Gastroesophageal sphincter (tissue), 4 donors: Measurements from ENCODE around the gene NDOR1. TPM values are rescaled to one million over a fixed set of nuclear protein-coding genes. Genes with fewer than 3 reads are reported as not detected.

Experiments used
- ATAC-seq: fragments of 150-250 bp; one replicate; pipeline ENCODE4 v1.9.1; 2016; ENCODE audit warnings: mild to moderate bottlenecking, moderate library complexity
- H3K27ac ChIP-seq, 4 donors: fragments of 200-600 bp; sonication (generic) in 3 of 4; 1 replicate in 3 of 4; 2 replicates in 1 of 4; pipeline ENCODE4 v1.5.1; 2016 to 2019
- H3K27me3 ChIP-seq: fragments of 200-600 bp; sonication (generic); one replicate; pipeline ENCODE4 v1.5.1; 2019
- H3K36me3 ChIP-seq, 2 donors: fragments of 200-600 bp; sonication (generic); one replicate each; pipeline ENCODE4 v1.5.1; 2019; ENCODE audit warnings: control low read depth in 1 of 2
- H3K4me1 ChIP-seq, 3 donors: fragments of 200-600 bp; sonication (generic); 1 replicate in 2 of 3; 2 replicates in 1 of 3; pipeline ENCODE4 v1.5.1; 2016 to 2019; ENCODE audit warnings: control low read depth in 2 of 3
- H3K4me3 ChIP-seq, 2 donors: fragments of 200-600 bp; sonication (generic); one replicate each; pipeline ENCODE4 v1.5.1; 2019; ENCODE audit warnings: mild to moderate bottlenecking in 1 of 2, moderate library complexity in 1 of 2
- H3K9me3 ChIP-seq, 3 donors: fragments of 200-600 bp; sonication (generic); one replicate each; pipeline ENCODE4 v1.5.1; 2017 to 2019; ENCODE audit warnings: control low read depth in 2 of 3
- EP300 ChIP-seq: sonication (generic); formaldehyde crosslinking; IDR thresholded peaks from one replicate; pipeline ENCODE4 v1.6.1; 2017; ENCODE audit warnings: antibody characterized with exemption, mild to moderate bottlenecking
- POLR2A ChIP-seq, 2 donors: fragments of 450-650 bp; IDR thresholded peaks; one replicate each; pipeline ENCODE4 v1.6.1; 2017; ENCODE audit warnings: antibody characterized with exemption in 2 of 2, mild to moderate bottlenecking in 2 of 2, moderate library complexity in 1 of 2
- POLR2AphosphoS5 ChIP-seq: sonication (generic); formaldehyde crosslinking; IDR thresholded peaks from one replicate; pipeline ENCODE4 v1.6.1; 2017; ENCODE audit warnings: antibody characterized with exemption
- WGBS, 2 donors: methylation state at CpG; one replicate each; pipeline ENCODE4 v1.1.5; 2018; ENCODE audit warnings: low coverage in 1 of 2; 5-methylcytosine and 5-hydroxymethylcytosine counted together
- total RNA-seq, 4 donors: library from RNA; depleted of rRNA; stranded (reverse); fragments of >200 nt; gene quantifications; one replicate each; pipeline ENCODE4 v1.1.0, GENCODE V29; 2016
- TF ChIP-seq, protein P1 (sequence below), 4 experiments: fragments of 200-600 bp in 2 of 4; fragments of 450-650 bp in 2 of 4; sonication (generic) in 1 of 4; IDR thresholded peaks; one replicate each; pipeline ENCODE4 v1.5.1; 2017 to 2019; ENCODE audit warnings: antibody characterized with exemption in 4 of 4, mild to moderate bottlenecking in 2 of 4, moderate library complexity in 2 of 4

The NDOR1 gene
- total RNA-seq, 4 donors from 2014 or later, result 4.6 to 9.8 (median 7.6) TPM

DNA sequence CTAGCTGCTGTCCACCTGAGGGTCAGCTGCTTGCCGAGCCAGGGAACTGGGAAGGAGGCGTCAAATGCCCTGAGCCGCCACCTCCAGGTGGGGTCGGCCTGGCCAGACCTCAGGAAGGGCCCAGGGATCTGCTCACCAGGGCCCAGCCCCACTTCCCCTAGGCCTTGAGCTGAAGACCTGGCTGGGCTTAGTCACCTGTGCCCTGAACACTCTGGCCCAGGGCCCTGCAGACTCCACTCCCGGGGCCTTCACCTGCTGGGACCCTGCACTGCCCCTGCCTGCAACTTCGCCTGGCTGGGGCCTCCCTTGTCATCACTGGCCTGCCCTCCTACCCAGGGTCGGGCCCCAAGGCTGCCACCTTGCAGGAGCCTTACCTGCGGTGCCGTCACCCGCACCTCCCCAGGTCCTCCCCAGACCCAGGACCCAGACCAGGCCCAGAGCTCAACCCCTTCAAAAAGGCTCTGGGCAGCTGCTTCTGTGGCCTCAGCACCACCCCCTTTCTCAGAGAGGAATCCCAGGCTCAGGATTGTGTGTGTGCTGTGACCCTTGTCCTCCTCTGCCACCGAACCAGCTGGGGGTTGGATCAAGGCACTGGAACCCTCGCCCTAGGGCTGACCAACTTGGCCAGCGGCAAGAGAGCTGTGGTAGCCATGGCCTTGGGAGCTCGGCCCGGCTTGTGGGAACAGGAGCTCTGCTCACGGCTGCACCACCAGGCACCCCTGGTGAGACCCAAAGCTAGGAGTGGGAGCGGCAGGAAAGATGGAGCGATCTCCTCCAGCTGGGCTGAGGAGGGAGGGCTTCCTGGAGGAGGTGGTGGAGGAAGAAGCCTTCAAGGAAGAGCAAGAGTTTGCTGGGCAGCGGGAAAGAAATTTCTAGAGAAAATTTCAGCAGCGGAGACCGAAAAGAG is 48.5 kb downstream of the NDOR1 start:
- ATAC-seq, result no peak
- Histone ChIP-seq H3K27ac (peak overlapping the region in 3 of 4 donors; percentile 84 to 86 (median 85)), H3K4me1 (peaks cover 0 to 31% (median 19%) of the 10 kb centered on the region in 3 donors)

DNA sequence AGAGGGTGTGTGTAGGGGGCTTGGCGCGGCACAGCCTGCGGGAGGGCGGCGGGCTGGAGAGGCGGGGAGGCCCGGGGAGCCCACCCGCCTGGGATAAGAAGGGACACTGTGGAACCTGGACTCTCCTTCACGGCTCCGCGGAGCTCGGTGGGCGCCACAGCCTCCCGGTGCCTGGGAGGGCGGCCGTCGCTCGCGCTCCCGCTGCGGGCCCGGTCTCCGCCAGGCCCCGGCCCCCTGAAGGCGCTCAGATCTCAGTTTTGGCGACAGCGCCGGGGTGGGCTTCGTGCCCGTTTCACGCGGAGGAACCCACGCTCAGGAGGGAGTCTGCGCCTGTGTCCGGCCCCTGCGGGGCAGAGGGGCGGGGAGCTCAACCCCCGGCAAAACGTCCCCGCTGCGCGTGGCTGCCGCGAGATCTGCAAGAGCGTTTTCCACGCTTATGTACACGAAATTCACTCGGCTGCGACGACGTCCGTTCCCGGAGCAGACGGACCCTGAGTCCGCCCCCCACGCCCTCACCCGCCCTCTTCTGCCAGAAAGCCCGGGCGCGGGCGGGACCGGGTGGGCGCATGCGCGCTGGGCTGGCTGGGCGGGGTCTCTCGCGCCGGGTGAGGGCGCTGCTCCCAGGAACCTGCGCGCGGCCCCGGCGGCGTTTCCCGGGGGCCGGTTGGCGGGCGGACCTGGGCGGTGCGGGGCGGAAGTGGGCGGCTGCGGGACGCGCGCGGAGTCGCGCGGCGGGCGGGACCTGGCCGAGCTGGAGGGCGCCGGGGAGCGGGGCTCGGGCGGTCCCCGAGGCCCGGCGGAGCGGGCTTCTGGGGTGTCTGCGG is 49.3 kb downstream of the NDOR1 start, which contains the start of gene NELFB:
Gene NELFB, plus strand, starts transcription at position 704 of the 824 bp plus-strand sequence.
- H3K27ac ChIP-seq, result peak within 1 kb of the TSS; percentile 3 to 86 (median 84)
- peaks cover 0 to 36% of the 10 kb centered on the region in 2 donors for H3K36me3 ChIP-seq
- peak within 1 kb of the TSS; percentile 87 to 90 for H3K4me3 ChIP-seq
- H3K9me3 ChIP-seq, result no peaks in the 10 kb centered on the region
- peaks cover 9% of the 10 kb centered on the region for H3K27me3 ChIP-seq
- TF ChIP-seq POLR2A (IDR thresholded peaks at IDR 0.05) (peak; percentile 60 to 61), EP300 (no peak), POLR2AphosphoS5 (peak; percentile 56)
- TF ChIP-seq, protein P1, sequence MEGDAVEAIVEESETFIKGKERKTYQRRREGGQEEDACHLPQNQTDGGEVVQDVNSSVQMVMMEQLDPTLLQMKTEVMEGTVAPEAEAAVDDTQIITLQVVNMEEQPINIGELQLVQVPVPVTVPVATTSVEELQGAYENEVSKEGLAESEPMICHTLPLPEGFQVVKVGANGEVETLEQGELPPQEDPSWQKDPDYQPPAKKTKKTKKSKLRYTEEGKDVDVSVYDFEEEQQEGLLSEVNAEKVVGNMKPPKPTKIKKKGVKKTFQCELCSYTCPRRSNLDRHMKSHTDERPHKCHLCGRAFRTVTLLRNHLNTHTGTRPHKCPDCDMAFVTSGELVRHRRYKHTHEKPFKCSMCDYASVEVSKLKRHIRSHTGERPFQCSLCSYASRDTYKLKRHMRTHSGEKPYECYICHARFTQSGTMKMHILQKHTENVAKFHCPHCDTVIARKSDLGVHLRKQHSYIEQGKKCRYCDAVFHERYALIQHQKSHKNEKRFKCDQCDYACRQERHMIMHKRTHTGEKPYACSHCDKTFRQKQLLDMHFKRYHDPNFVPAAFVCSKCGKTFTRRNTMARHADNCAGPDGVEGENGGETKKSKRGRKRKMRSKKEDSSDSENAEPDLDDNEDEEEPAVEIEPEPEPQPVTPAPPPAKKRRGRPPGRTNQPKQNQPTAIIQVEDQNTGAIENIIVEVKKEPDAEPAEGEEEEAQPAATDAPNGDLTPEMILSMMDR (IDR thresholded peaks at IDR 0.05), result peak in 3 of 4 experiments; percentile 1 to 45 (median 2)
- peaks cover 0 to 31% (median 19%) of the 10 kb centered on the region in 3 donors for H3K4me1 ChIP-seq
- WGBS, 2 donors, result 0% methylated on average over 5 of the region's 105 CpGs; no CpG with 5 or more reads in 1 of the 2 donors
- ATAC-seq, result peak; percentile 96

More for the DNA sequence above, 48.5 kb downstream of the NDOR1 start:
- peak overlapping the region; percentile 49 to 90 for H3K4me3 ChIP-seq
- no peak for TF ChIP-seq POLR2A (IDR thresholded peaks at IDR 0.05)
- TF ChIP-seq, protein P1 (IDR thresholded peaks at IDR 0.05), result no peak
- no peak for TF ChIP-seq EP300
- no peak for TF ChIP-seq POLR2AphosphoS5
- peaks cover 9% of the 10 kb centered on the region for H3K27me3 ChIP-seq
- WGBS, 2 donors, result 8% methylated on average over 6 of the region's 21 CpGs; no CpG with 5 or more reads in 1 of the 2 donors
- H3K9me3 ChIP-seq, result no peaks in the 10 kb centered on the region
- peaks cover 0 to 29% of the 10 kb centered on the region in 2 donors for H3K36me3 ChIP-seq

DNA sequence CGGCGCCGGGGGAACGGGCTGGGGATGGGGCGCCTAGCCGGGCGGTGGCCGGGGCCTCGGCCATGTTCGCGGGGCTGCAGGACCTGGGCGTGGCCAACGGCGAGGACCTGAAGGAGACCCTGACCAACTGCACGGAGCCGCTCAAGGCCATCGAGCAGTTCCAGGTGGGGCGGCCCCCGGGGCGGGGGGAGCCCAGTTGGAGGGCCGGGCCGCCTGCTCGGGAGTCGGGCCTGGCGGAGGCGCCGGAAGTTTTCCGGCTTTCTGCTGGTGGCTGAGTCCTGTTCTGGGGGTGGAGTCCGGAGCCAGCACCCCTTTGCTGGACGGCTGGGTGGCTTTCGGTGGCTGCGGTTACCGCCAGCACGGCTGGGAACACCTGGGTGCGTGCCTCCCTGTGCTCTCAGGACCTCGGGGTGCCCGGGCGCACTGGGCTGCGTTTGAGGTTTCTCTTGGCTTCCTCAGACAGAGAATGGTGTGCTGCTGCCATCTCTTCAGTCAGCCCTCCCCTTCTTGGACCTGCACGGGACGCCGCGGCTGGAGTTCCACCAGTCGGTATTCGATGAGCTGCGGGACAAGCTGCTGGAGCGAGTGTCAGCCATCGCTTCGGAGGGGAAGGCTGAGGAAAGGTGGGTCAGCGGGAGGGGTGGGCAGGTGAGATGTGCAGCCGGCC is 50.1 kb downstream of the NDOR1 start:
- WGBS, 2 donors, result no CpG with 5 or more reads among the region's 51 CpGs
- peaks cover 0 to 38% of the 10 kb centered on the region in 2 donors for H3K36me3 ChIP-seq
- peak overlapping the region in 3 of 4 donors; percentile 84 to 86 (median 85) for H3K27ac ChIP-seq
- no peaks in the 10 kb centered on the region for H3K9me3 ChIP-seq
- no peak for TF ChIP-seq POLR2AphosphoS5
- TF ChIP-seq, protein P1 (IDR thresholded peaks at IDR 0.05), result no peak
- no peak for TF ChIP-seq POLR2A (IDR thresholded peaks at IDR 0.05)
- peaks cover 0 to 31% (median 19%) of the 10 kb centered on the region in 3 donors for H3K4me1 ChIP-seq
- H3K27me3 ChIP-seq, result peaks cover 9% of the 10 kb centered on the region
- peak overlapping the region; percentile 87 to 90 for H3K4me3 ChIP-seq
- peak; percentile 50 for ATAC-seq

DNA sequence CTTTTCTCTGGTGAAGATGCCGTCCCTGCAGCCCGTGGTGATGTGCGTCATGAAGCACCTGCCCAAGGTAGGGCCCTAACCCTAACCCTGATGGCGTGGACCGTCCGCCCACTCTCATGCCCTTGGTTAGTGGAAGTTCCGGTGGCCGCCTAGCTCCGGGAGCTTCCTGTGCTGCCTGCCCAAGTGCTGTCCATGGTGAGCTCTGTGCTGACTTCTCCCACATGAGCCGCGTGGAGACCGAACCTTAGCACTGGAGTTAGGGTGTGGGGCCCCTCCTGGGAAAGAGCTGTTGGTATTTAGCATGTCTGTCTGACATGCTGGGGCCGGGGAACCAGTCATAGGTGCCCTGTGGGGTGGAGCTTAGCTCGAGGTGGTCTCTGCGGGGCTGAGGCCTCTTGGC is 50.9 kb downstream of the NDOR1 start:
- TF ChIP-seq, protein P1 (IDR thresholded peaks at IDR 0.05), result no peak
- TF ChIP-seq POLR2A (IDR thresholded peaks at IDR 0.05) (no peak), EP300 (no peak), POLR2AphosphoS5 (no peak)
- ATAC-seq, result no peak

More for the DNA sequence above, 50.9 kb downstream of the NDOR1 start:
- no CpG with 5 or more reads among the region's 15 CpGs for WGBS, 2 donors
- Histone ChIP-seq H3K36me3 (peaks cover 0 to 41% of the 10 kb centered on the region in 2 donors), H3K9me3 (no peaks in the 10 kb centered on the region), H3K27ac (no peak overlapping the region), H3K4me1 (peaks cover 0 to 31% (median 19%) of the 10 kb centered on the region in 3 donors), H3K27me3 (peaks cover 2% of the 10 kb centered on the region), H3K4me3 (peak overlapping the region in 1 of 2 donors; percentile 90)
